ENCODE results near the gene FABP2.
A peak's percentile ranks its signal among the peaks of the same experiment; 100 is the strongest.
"Not testable (repeated sequence)": the region's sequence is repeated elsewhere in the genome, so short reads cannot be mapped to it uniquely, and the experiment has no call there.

The FABP2 gene

DNA sequence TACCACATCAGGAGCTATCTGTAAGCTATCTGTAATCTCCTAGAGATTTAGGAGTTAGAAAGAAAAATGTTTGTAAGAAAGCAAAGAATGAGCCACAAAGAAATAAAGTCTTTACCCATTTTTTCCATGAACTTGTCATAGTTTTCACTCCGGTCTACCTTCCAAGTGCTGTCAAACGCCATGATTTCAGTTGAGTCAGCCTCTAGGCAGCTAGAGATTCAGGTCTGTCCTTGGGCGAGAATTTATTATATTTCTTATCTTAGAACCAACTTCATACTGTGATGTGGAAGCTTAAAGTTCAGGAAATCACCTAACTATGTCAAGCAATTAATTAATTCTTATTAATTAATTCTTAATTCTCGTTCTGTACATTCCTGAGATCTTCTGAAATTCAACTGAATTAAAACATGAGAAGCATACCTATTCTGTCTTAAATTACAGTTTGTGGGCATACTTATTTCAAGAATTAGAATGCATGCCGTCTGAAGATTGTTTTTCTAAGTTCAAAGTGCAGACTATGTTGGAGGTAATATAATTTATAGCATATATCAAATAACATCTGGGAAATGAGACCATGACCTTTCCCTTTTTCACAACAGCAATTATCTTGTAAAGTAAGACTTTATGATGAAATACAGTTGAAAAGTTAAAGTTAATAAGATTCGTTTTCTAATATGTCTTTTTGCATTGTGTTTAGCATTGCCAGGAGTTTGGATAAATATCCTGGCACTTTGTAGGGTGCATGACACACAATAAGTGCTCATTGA lies at the start of gene FABP2:
Gene FABP2, minus strand, starts transcription at position 218 of the 767 bp plus-strand sequence. Its CDS starts 36 bp downstream, at position 182.
- no peak for FAIRE-seq

DNA sequence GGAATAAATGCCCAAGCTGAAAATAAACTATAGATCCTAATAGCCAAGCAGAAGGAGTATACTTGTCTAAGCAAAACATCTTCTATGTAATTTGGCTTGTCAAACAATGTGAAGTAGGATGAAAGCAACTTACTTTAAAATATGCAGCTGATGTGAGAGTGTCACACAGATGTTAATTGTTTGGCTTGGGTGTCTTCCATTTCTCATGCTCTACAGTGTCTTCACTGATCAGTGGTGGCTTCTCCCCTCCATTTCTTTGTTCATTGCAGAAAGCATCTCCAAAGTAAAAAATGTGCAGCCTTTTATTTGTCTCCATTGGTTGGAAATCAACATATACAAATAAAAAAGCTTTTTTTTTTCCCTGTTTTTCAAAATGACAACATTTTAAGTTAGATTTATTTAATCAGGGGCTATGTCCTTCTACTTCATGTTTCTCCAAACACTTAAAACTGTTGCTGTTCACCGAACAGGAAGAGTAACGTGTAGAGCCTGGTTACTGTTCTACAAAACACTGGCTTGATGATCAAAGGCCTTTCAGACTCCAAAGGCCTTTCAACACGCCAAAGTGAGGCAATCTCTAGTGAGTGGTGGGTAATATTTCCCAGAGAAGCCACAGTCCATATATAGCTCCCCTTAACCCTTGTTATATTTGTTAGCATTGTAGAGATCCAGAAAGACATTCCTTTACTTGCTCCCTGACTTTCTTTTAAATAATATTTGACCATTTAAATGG lies 49.2 kb upstream of the FABP2 start:
- not testable (repeated sequence) for FAIRE-seq

DNA sequence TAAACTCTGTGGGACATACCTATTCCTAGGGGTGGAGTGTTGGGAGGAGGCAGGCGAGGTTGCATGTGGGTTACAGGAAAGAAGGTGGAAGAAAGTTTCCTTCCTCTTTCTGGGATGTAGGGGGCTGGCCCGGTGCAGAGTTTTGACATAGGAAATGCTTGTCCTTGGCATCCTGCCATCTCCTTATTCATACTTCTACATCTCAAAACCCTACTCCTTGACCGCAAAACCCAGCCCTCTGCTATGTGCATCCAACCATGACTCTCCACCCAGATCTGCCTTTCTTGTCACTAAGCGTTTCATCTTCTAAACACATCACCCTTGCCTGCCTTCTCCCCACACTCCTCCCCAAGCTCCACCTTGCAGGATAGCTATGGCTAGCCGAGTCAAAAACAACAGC lies 48.5 kb upstream of the FABP2 start:
- FAIRE-seq = not testable (repeated sequence)

DNA sequence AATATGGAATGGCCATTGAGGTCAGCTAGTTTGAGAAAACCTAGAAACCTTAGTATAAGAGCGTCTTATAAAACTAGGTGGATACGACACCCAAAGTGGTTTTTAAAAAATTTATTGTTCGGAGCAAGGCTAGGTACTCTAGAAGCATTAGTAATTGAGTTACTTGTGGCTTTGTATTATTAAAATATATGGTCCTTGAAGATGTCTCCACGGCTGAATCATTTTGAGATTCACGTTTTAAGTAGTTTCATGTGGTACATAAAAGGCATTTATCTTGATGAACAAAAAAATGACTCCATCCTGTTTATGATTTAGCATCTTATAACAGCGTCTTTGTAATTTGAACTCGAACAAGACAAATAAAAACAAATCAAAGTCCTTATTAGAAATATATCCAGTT lies 44.9 kb upstream of the FABP2 start:
- not testable (repeated sequence) for FAIRE-seq

DNA sequence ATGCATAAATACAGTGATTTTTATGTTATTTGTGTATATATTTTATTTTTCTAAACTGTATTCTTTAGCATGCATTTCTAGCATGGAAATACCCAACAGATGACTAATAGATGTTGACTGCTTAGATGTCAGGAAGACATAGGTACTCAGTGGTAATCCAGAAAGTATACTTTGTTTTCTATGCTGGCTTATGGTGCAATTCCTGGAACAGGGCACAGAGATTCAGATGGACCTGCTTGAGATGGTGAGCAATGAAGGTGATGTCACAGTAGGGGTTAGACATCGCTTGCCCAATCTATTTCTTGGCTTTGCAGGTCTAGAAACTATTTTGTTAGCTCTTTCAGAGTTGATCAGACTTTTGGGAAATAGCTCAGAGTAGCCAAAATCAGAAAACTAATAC lies 42.3 kb upstream of the FABP2 start:
- FAIRE-seq = not testable (repeated sequence)

DNA sequence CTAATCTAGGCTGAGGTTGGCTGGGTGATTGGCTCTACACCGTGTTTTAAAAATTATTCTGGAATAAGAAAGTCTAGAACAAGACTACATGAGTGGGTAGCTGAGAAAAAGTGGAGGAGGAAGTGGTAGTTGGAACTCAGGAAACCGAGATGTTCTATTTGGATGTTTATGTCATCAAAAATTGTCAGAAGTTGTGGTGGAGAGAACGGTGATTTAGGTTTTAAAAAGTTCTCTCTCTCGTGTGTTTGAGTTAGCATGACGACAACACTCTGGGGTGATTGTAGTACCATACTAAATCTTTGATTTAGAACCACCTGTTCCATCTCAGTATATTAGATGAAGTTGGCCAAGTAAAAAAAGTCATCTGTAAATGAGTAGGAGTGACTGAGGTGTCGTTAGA lies 41.4 kb upstream of the FABP2 start:
- FAIRE-seq = not testable (repeated sequence)

DNA sequence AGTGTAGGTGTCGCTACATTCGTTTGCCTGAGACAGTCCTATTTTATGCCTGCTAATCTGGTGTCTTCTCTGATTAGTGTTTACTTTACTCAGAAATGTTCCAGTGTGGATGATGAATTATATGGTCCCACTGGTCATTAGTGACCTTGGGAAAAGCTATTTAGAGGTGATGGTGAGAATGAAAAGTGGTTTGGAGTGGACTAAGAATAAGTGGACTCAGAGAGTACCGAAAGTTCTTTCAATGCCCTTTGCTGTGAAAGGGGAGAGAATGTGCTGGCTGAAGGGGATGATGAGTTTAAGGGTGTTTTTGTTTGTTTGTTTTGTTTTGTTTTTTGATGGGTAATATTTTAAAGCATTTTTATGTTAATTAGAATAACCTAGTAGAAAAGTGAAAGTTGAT lies 40.5 kb upstream of the FABP2 start:
- not testable (repeated sequence) for FAIRE-seq

DNA sequence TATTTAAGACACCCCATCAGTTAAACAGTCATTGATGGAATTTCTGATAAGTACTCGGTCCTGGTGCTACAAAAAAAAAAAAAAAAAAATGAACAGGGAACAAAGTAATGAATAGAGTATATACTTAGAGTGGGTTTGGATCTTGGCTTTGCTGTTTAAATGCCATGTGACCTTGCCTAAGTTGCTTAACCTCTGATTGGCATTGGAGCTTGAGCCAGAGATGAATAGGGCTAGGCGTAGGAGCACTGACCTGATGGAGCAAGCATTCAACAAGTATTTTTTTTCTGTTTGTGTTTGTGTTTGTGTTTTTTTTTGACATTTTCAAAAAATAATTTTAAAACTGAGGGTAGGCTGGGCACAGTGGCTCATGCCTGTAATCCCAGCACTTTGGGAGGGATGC lies 37.9 kb upstream of the FABP2 start:
- FAIRE-seq = not testable (repeated sequence)

DNA sequence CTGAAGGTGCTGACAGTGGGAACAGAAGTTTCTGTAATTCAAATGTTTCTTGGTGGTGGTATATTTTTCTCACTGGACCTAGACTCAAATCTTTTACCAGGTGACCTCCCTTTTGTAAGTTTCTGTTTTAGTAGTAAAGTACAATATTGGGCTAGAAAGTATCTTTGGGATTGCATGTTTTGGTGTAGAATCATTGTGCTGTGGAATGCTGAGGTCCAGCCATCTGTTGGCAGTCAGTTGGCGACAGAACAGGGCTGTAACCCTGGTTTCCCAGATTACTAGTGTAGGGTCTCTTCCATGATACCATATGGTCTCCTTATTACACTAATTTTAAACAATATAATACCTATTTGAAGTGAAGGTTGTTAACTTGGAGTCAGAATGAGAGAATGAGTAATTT lies 34.9 kb upstream of the FABP2 start:
- not testable (repeated sequence) for FAIRE-seq

DNA sequence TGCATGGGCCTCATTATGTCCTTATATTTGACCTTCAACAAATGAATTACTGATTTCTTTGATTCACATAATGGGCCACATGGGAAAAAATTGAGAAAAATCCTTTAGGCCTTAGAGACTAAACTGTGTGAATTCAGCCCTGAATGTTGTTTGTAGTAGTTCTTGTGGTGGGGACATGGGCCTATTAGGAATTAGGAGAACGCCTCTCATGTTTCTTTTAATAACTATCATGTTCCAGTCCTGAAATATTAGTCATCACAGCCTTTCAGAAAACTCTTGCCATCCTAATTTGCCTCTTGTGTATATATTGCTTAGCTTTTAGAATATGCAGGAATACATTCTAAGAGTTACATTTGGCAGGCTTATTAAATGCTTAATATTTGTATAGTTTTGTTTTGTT lies 34.1 kb upstream of the FABP2 start:
- peak; percentile 53 for FAIRE-seq

DNA sequence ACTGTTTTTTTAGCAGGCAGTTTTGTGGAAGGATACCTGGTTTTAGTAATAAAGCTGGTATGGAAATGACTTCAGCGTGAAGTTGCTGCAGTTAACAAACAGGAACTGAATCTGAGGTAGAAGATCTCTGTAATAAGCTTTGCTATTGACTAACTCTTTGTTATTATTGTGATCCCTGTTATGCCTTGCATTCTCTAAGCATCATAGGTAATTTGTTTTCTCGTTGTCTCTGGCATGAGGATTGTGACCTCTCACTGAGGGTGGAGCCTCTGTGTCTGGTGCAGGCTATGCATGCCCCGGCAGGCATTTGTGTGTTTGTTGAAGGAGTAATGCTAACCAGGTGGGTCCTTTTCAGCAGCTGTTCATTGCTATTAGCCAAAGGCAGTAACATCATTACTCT lies 31.4 kb upstream of the FABP2 start:
- FAIRE-seq = peak; percentile 86

DNA sequence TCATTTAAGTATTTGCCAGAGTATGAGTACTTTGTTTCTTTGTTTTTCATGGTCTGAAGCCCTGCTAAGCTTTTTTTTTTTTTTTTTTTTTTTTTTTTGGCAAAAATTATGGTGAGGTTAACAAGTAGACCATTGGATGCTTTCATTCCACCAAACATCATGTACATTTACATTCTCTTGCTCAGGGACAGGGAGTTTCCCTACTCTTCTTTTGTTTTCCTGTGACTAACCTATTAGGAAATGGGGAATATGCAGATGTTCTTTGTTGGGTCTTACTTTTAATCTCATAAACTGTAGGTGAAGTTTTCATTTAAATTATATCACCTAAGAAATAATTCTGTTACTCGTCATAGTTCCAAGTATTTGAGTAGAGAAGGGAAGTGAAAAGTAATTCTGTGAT lies 26.2 kb upstream of the FABP2 start:
- not testable (repeated sequence) for FAIRE-seq

DNA sequence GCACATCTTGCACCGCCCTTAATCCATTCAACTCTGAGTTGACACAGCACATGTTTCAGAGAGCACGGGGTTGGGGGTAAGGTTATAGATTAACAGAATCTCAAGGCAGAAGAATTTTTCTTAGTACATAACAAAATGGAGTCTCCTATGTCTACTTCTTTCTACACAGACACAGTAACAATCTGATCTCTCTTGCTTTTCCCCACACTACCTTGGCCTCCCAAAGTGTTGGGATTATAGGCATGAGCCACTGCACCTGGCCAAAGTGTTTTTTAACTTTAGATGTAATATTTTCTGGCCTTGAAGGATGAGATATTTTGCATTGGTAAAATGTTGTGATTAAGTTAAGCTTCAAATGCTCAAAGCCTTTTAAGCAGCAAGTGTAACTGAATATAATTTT lies 21.4 kb upstream of the FABP2 start:
- FAIRE-seq = not testable (repeated sequence)

DNA sequence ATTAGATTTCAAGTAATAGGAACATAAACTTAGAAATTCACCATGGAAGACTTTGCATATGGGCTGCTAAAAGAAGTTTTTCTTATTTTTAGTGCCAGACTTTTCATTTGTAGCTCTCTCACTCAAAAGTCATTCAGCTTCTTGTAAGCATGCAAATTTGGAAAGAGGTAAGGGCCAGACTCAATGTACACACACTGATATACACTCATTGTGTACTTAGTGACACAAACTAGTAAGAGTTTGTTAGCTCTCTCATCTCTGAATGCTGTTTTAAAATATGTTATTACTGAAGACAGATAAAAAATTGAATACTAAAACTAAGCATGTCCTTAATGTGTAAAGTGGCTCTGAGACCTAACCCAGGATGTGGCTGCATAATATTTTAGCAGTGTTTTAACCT lies 18.0 kb upstream of the FABP2 start:
- not testable (repeated sequence) for FAIRE-seq

DNA sequence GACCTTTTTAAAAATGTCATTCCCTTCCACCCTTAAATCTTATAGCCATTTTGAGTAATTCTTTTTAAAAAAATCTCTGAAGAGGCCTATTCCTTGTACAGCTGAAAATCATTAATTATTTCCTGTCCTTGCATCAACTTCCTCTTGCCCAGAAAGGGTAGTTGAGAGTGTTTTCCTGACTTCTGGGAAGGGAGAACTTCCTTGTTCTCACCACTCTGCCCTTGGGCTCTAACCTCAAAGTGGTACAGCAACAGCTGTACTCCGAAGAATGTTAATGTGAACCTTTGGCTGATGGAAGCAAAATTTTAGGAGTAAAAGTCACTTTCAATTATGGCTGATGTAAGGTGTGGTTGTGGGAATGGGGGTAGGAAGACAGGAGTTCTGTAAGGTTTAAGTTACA lies 15.1 kb upstream of the FABP2 start:
- FAIRE-seq = no peak

DNA sequence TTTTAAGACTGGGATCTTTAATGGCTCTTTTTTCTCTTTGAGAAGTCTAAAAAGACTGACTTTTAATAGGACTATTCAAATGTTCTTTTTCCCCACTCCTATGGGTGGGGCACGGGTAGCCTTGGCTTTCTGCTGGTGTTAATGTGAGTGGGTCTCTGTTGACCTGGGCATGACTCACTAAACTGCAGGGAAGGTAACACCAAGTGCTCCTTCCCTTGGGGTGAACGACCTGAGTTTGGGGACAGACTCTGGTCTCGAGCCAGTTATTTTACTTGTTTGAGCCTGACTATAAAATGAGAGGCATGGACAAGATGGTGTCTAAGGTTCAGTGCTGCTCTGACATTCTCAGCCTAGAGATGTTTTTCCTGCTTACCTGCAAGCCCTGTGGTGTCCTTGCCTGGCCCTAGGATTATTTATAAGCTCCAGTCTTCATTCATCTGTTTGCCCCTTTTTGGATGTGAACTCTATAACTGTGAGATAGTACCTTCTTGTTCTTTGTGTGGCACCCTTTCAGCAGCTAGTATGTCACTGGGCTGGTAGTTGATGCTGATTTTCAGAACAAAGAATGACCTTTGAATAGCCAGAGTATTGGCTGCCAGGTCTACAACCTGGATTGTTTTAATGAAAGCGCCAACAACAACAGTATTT lies 14.5 kb upstream of the FABP2 start:
- FAIRE-seq = not testable (repeated sequence)

DNA sequence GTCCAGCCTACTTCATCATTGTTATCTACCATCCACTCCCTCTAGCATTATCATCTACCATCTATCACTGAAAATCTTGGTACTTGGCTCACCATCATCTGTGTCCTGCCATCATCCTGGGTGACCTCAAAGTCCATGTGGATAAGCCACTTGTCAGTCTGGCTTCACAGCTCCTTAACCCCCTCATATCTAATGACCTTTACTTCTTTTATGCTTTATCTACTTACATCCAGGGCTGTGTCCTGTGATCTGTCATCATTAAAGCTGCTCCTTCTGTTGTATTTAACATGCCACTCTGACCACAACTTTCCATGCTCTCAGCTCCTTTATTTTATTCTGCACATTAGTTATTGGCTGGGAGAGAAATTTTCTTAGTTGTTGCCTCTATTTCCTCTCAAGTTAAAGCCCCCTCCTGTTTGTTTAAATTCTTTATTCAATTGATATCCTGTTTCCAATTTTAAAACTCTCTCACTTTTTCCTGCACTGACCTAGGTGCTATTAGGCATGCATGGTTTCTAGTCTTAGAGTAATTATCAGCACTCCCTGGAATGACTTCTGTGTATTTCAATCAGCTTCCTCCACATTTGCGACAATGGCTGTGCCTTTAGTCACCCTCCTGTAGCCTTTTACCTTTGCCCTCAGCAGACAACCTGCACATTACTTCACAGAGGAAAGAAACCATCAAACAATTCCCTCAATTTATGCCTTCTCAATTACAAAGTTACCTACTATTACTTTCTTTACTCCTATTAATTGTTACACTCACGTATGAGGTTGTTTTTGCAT lies 8.1 kb upstream of the FABP2 start:
- no peak for FAIRE-seq

DNA sequence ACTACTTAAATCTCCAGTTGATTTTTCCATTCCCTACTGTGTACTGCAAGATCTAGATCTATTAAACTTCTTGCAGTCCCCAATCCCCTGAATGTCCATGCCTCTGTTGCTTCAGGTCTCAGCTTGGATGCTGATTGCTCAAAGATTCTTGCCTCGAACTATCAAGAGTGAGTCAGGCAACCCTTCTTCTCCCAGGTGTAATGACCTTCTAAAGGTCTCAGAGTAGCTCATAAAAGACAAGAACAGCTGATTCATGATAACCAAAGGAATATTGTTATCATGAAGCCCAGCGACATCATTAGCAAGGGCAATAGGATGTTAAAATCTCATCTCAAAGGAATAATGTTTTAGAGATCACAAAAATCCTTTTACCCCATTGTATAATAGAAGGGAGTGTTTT lies 6.8 kb upstream of the FABP2 start:
- no peak for FAIRE-seq

DNA sequence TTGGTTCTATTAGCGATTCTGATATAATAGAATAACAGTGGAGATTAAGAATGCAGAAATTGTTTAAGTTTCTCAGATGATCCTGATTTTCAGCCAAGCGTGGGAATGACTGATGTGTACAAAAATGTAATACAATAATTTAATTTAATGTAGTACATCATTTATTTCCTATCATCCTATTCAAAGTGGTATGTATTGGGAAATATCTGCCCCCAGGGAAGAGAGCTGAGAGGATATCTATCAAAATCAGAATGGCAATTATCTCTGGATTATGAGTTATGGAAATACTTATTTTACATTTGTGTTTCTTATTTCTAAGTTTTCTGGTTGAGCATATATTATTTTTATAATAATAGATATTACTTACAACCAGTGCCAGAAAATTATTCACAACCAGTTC lies 3.9 kb downstream of the FABP2 start:
- FAIRE-seq = no peak

DNA sequence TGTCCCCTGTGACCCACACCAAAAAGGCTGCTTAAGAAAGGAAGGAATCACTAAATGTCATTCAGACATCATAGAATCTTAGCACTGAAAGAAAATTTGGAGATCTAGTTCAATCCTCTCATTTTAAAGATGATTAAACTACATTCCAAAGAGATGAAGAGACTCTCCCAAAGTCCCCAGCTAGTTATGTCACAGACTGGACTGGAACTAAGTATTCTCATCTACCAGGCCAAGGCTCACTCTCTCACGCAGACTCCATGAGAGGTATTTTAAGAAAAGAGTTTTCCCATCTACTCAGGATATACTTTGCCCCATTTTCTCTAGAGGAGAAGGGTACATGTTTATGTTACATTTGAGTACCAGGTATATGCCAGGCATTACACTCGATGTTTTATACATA lies 6.9 kb downstream of the FABP2 start:
- FAIRE-seq = no peak

DNA sequence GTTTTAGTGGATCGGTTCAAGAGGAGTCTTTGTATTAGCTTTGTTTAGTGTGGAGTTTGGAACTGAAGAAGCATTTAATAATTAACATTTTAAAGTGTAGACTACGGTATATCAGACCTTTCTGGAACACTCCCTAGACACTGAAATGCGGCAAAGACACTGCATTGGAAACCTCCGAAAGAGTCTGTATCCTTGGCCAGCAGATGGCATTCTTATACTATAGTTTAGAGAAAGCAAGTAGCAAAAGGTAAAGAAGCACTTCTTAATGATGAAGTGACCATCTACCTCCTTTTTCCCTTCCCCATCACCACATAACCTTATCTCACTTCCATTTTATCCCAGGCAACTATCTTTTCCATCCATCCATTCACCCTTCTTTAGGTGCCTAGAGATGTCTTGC lies 7.6 kb downstream of the FABP2 start:
- FAIRE-seq = peak; percentile 88

DNA sequence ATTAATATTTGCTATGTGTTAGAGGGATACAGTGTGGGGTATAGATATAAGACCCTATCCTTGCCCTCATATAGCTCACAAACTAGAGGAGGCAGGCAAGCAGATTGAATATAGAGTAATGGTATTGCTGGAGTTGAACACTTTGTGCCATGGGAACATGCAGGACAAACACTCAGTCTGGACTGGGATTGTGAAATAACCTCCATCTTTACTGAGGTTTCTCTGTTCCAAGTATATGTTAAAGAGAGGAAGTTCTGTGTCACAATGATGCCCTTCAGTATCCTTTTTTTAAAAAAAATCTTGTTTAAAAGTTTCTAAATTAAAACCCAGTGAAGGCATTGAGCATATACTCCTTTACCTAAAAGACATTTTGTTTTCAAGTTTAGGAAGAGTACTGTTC lies 8.7 kb downstream of the FABP2 start:
- no peak for FAIRE-seq

DNA sequence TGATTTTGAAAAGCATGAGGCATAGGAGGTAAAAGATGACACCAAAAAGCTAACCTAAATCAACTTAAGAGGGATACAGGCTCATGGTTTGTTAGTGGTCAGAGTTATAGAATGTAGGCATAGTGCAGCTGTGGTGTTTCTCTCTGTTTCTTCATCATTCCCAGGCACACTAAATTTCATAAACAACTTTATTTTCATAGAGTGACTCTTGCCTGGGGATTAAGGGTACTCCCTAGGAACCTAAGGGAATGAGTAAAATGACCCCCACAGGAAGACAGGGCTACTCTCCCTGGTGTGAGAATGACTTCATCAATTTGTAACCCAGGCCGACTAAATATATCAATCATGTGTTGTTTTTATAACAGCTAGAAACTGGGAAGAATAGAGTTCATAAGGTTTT lies 11.1 kb downstream of the FABP2 start:
- no peak for FAIRE-seq
